ENCODE results near the gene WTIP.
"Not testable (repeated sequence)": the region's sequence is repeated elsewhere in the genome, so short reads cannot be mapped to it uniquely, and the experiment has no call there.

Gene WTIP

GRCh38 chr19:34504273-34504808 is 22.8 kb downstream of the WTIP start:
- DNase-seq: no peak

GRCh38 chr19:34504809-34505291 is 23.3 kb downstream of the WTIP start:
- DNase-seq: no peak

- no peak for DNase-seq
Measured at GRCh38 chr19:34505321-34506025, 23.9 kb downstream of the WTIP start.

- no peak for DNase-seq
Measured at GRCh38 chr19:34506026-34506370, 24.4 kb downstream of the WTIP start.

- DNase-seq: no peak
Measured at GRCh38 chr19:34507414-34508067, 26.0 kb downstream of the WTIP start.

GRCh38 chr19:34508540-34508939 is 27.0 kb downstream of the WTIP start:
- DNase-seq: no peak

GRCh38 chr19:34510904-34511303 is 29.3 kb downstream of the WTIP start:
- not testable (repeated sequence) for DNase-seq

GRCh38 chr19:34512254-34512822 is 30.8 kb downstream of the WTIP start:
- DNase-seq: no peak

GRCh38 chr19:34513767-34514166 is 32.2 kb downstream of the WTIP start:
- no peak for DNase-seq

- DNase-seq: no peak
Measured at GRCh38 chr19:34519602-34520001, 38.0 kb downstream of the WTIP start.

- DNase-seq: no peak
Measured at GRCh38 chr19:34523408-34523807, 41.9 kb downstream of the WTIP start.

GRCh38 chr19:34525001-34525400 is 43.4 kb downstream of the WTIP start:
- DNase-seq: no peak

- DNase-seq: no peak
Measured at GRCh38 chr19:34534206-34534605, 52.6 kb downstream of the WTIP start.

GRCh38 chr19:34539396-34539795 is 57.8 kb downstream of the WTIP start:
- DNase-seq: no peak

- no peak for DNase-seq
Measured at GRCh38 chr19:34540811-34541557, 59.4 kb downstream of the WTIP start.

- no peak for DNase-seq
Measured at GRCh38 chr19:34549833-34550232, 68.3 kb downstream of the WTIP start.

- no peak for DNase-seq
Measured at GRCh38 chr19:34555447-34555846, 73.9 kb downstream of the WTIP start.

GRCh38 chr19:34556488-34556887 is 74.9 kb downstream of the WTIP start:
- DNase-seq: no peak

GRCh38 chr19:34559045-34559444 is 77.5 kb downstream of the WTIP start:
- DNase-seq: no peak

- DNase-seq: no peak
Measured at GRCh38 chr19:34560229-34560628, 78.7 kb downstream of the WTIP start.

Measured in activated T-cell treated with anti-CD3 and anti-CD28 coated beads for 4 hours (primary cell).